Activated CD4-positive, alpha-beta T cell treated with anti-CD3 and anti-CD28 coated beads, Interleukin-2, amount 50 U/mL, for 4 hours (primary cell): ENCODE measurements around the gene SCNN1B.
"Not testable (repeated sequence)": the region's sequence is repeated elsewhere in the genome, so short reads cannot be mapped to it uniquely, and the experiment has no call there.

Source experiments
- DNase-seq, 2 experiments: peaks; one replicate each; pipeline ENCODE4 v3.0.0-alpha.2; 2020

The SCNN1B gene

DNA sequence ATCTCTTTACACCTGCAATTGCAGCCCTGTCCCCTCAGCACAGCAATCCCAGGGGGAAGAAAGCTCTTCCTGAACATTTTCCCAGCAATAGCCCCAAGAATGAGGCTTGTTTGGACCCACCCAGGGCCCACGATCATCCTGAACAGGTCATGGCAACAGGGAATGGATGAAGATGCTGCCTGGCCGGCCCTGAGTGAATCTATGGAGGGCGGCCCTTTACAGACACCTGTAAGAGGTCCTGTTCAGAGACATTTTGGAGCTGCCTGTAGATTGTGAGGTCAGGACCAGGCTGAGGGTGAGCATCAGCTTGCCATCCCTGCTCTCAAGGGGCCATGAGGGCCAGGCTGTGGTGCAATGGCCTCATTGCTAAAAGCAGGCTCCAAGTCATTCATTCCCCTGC, 81.8 kb downstream of the SCNN1B start:
- no peak for DNase-seq

DNA sequence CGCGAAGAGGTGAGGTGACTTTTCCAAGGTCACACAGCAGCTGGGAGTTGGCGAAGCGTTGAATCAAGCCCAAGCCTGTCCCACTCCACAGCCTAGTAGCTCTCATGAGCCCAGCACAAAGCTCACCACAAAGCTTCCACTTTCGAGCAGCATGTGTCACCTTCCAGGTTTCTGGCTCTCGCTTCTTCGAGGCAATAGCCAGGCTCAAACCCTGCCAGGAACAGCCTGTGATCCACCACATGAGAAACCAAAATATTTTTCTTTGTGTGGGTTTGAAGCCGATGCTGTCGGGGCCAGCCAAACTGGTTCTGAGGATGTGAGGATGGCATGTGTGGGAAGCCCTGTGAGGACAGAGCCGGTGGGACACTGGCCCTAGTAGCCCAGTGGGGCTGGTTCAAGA, 82.8 kb downstream of the SCNN1B start:
- DNase-seq, result no peak

DNA sequence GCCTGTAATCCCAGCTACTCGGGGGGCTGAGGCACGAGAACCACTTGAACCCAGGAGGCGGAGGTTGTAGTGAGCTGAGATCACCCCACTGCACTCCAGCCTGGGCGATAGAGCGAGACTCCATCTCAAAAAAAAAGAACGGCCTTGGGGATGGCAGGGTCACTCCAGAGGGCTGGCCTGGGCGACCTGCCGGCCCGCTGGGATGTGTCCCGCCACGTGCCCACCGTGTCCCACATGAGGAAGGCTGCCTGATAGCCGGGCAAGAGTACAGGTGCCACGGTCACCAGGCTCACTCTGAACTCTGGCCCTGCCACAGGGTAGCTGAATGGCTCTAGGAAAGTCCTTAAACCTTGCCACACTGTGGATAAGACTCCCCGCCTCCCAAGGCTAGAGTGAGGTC, 83.3 kb downstream of the SCNN1B start:
- no peak for DNase-seq

DNA sequence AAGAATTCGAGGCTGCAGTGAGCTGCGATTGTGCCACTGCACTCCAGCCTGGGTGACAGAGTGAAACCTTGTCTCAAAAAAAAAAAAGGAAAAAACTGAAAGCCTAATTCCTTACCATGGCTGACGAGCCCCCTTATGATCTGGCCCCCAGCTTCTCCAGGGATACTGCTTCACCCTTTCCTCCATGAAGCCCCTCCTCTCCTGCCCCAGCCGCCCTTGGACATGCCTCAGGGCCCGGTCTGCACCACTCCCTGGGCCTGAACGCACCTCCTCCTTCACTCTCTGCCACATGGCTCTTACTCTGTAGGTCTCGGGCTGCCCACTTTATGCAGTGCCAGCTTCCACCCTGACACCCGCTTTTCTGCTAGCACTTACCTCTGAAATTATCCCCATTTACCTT, 85.6 kb downstream of the SCNN1B start:
- no peak for DNase-seq

DNA sequence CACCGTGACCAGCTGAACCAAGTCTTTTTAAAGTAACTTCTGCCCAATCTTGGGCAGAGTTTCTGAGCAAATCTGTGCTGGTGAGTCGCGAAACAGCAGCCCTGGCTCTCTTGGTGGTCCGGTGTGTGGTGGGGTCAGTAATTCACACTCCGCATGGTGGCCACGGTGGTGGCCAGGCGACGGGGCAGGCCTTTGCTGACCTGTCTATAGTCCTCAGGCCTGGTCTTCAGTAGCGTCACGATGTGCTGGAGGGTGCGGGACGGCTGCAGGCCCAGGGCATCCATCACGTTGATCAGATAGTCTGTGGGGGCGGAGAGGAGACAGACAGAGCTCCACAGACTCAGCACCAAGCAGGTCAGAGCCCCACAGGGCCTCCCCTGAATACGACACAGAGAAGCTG, 86.7 kb downstream of the SCNN1B start:
- no peak for DNase-seq

DNA sequence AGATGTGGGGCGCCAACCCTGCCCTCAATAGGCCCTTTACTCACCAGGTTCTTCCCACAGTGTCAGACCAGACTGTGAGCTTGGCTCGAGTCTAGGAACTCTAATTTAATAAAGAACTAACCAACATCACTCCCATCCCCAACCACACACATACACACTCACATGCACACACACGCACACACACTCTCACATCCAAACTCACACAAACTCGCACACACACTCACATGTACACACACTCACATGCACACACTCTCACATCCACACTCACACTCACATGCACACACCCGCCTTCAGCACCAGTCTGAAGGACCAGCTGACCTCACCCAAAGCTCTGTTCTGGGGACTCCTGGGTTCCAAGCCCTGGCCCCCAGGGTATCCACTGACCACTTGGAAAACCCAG, 87.1 kb downstream of the SCNN1B start:
- no peak for DNase-seq

DNA sequence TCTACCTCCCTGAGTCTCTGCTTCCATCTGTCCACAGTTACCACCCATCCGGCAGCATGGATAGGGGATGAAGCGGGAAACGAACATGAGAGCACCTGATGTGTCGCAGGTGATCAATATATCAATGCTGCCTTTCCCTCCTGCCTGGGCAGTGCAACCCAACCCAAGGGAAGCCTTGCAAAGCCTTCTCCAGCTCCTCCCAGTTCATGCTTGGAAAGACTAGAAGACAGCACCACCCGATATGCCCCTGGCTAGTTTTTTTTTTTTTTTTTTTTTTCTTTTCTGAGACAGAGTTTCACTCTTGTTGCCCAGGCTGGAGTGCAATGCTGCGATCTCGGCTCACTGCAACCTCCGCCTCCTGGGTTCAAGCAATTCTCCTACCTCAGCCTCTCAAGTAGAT, 87.8 kb downstream of the SCNN1B start:
- DNase-seq, result not testable (repeated sequence)

DNA sequence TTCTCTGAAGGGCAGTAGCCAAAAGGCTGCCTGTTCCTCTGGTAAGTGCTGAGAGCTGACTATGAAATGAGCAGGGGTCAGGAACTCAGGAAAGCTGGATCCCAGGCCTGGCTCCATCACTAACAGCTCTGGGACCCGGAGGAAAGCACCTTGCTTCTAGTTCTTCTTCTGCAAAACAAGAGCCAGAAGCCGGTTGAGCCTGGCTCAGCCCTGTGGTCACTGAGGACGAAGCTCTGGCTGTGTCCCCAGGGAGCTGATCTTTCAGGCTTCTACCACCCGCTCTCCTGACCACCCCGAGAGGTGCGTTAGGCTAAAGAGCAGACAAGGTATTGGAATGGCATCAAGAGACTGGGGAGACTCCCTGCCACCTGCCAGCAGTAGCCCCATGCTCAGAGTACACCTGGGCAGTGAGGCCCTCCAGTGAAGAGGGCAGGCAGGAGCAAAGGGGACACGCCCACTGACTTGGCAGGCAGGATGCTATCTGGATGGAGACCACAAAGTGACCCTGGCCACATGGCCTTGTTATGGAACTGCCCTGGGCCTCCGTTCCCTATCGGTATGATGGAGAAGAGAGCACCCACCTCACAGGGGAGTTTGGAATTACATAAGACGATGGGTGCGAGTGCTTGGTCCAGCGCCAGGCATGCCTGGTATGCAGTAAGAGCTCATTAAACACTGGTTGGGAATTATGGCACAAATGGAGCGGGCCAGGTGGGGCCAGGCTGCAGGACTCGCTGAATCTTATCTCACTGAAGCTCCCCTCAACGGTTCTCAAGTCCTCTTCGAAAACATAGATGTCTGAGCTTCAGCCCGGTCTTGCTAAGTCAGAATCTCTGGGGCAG, 89.5 kb downstream of the SCNN1B start:
- DNase-seq, result no peak

DNA sequence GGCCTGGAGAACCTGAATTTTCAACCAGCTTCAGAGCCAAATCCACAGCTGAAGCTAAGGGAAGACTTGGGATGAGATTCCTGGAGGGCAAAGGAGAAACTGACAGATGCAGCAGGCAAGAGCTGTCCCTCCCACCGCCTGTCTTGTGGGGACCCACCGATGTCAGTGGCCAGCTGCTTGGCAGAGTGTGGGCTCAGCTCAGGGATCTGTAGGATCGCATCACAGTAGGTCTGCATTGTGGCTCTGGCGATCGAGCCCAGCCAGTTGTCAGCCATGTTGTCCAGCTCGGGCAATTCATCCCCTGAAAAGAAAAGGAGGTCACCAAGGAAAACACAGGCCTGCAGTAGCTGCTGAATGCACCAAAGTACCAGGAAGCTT, 90.1 kb downstream of the SCNN1B start:
- DNase-seq, result no peak

DNA sequence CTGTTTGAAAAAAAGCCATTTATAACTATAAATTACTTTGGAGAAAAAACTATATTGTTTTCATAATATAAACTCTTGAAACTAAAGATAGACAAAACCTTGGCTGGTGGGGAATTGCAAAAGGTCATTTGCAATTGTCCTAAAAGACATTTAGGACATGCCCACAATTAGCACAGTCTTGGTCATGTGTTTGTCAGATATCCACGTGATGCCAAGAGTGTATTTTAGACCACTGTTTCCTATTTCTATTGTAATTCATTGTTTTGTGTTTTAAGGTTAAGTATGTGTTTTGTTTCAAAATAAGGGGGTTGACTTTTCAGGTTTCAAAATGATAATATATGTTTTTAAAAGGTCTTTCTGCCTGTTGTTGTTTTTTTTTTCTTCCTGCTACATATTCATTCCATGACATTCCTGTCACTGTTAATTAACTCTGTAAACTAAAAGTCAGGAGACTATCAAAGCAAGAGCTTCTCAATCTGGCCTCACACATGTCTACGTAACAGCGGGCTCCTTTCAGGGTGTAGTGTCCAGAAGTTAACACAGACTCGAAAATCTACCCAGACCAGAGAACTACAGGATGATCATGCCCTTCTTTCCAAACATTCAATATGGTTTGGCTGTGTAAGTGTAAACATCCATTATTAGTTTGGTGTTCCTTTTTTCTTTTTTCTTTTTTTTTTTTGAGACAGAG, 92.2 kb downstream of the SCNN1B start:
- no peak for DNase-seq

DNA sequence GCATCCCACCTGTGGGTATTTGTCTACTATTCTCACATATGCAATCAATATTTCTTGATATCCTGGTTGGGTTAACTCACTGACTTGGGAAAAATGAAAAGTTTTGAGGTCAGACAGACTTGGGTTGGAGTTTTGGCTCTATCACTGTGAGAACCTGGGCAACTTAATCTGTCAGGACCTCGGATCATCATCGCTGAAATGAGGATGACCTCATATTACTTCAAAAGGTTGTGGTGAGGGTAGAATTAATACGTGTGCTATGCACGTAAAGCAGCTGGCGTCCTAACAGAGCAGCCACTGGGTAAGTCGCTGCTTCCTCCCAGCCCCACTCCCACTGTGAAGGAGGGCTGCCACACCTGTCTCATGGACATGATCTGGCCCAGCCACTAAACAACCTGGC, 93.6 kb downstream of the SCNN1B start:
- DNase-seq, result no peak

DNA sequence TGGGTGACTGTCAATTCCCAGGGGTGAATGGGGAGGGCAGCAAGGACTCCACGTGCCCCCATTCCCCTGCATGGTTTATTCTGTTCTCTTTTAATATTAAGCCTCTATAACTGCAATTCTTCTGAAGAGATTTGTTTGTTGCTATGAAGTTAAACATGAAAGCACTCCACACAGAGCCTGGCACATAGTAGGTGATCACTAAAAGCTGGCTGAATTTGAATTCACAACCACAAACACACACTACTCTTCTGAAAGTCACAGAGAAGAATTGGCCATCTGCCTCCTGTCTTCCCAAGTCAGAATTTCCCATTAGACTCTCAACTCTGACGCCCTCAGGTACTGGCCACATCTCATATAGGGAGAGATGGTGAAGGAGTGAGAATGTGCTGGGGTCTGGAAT, 95.4 kb downstream of the SCNN1B start:
- DNase-seq, result no peak

DNA sequence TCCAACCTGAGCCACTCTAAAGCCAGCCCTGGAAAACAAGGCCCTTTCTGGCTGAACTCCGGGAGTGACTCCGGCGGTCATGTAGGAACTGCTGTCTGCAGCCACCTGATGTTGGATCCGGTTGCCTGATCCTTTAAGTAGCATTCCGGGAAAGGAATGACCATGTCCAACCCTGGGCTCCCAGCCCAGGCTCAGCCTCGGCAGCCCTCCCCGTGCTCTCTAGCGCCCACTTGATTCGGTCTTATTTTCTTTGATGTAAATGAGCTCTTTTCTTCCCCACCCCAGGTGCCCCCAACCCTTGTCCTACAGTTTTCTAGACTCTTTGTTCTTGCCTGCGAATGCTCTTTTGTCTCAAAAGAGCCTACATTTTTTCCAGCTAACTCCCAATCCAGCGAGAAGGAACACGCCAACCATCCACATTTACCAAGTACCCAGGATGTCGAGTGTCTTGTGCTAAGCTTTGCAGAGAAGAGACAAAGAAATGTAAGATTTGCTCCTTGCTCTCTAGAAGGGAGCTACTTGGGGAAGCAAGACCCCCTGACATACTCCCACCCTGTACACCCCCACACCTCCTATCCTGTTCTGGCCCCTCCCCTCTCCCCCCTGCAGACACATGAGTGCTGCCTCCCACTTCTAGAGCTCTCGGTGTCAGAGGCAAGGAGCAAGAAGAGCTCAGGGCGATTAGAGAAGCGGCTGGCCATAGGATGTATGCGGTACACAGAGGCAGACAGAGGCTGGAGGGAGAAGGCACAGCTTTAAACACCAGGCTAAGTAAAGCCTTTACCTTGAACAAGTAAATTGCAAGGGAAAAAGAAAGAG, 97.1 kb downstream of the SCNN1B start:
- DNase-seq, result no peak

DNA sequence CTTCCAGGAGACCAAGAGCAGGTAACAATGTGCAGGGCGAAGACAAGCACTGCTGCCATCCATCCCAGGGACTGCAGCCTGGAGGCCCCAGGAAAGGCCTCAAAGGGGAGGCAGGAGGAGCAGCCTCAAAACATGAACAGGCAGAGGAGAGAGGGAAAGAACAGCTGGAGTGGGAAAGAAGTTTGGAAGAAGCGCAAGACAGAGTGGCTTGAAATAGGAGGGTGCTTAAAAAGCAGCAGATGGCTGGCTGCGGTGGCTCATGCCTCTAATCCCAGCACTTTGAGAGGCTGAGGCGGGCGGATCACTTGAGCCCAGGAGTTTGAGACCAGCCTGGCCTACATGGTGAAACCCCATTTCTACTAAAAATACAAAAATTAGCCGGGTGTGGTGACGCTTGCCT, 98.3 kb downstream of the SCNN1B start:
- DNase-seq, result not testable (repeated sequence)

DNA sequence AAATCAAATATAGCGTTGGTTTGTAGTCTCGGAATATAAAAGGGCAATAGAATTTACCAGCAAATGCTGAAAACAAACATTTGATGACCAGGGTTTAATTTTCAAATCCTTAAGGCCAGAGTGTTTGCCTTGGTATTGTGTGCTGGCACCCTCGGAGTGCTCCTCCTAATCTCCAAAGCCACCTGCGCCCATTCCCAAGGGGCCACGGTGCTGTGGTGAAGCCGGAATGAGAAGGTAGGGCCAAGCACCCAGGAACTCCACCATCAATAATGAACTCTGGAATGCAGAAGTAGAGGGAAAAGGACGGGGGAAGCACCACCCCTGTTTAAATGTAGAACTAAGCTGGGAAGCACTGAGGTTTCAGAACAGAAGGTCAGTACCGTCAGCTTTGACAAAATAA, 99.0 kb downstream of the SCNN1B start:
- no peak for DNase-seq

DNA sequence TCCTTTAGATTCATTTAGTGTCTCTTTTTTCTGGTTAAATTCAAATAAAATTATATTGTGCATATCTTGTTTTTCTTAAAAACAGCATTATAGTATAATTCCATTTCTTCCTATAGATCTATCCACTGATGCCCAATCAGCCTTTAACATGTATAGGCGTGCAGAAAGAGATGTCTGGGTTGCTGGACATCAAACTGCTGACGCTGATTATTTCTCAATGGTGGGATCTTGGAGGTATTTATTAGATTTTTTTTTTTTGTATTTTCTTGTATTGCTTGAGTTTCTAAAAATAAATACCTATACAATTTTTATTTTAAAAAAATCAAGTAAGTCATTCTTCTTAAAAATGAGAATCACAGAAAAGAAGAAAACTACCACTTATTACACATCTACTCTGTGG, 100.0 kb downstream of the SCNN1B start:
- no peak for DNase-seq

DNA sequence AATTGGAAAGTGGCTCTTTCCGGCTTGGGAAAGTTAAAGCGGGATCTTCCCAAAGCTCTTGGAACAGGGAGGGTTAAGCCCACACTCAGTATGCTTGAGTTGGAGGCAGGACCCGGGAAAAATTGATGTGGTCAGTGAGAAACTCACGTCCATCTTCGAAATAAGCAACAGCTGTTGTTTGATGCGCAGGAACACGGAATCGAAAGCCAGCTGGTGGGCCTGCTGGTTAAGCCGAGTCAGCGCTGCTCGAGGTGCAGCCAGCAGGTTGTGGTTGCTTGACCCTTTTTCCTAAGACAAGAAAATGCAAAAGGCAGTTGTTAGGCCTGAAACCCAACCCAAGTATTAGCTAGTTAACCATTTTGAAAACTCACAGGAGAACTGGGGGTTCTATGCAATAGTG, 101.4 kb downstream of the SCNN1B start:
- DNase-seq, result no peak

DNA sequence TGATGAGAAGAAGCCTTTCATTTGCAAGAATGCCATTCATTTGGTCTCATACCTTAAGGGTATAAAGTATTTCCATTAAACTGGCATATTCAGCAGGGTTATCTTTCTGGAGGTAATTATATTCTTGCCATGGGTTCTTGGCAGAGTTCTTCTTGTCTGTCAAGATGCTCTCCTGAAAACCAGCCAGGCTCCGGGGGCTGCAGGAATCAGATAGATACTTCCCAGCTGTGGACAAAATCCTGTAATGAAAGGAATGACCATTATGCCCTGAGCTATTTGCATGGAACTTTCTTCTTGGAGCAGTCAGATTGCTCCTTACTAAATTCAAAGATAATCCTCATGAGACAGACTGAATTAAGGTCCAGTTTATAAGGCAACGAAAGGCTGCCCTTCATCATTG, 103.9 kb downstream of the SCNN1B start:
- DNase-seq, result no peak

DNA sequence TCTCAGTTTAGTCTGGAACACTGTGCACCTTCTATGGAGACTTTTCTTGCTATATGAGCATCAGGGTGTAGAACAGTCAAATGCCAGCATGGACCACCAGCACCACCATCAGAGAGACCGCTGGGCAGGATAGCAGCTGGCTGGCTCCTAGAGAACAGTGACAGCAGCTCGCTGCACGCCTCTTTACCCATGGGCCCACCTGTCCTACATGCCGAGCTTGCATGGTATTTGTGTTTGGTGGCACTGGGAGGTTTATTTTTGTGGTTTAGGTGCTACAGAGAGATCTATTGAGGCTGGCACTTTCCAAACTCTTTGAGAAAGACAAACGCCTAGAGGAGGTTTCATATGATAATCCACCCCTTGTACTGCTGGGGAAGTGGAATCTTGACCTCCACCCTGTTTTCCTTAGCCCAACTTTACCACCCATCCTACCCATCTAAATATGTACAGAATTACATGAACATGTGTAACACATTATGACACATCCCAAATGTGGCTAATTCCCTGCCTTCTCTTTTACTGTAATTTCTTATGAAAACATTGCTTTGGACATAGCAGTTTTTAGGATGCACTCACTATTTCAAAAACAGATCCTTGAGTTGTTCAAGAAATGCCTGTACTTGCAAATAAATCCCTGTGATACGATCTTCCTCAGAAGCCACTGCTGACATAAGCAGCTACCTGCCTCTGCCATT, 104.6 kb downstream of the SCNN1B start:
- no peak for DNase-seq

DNA sequence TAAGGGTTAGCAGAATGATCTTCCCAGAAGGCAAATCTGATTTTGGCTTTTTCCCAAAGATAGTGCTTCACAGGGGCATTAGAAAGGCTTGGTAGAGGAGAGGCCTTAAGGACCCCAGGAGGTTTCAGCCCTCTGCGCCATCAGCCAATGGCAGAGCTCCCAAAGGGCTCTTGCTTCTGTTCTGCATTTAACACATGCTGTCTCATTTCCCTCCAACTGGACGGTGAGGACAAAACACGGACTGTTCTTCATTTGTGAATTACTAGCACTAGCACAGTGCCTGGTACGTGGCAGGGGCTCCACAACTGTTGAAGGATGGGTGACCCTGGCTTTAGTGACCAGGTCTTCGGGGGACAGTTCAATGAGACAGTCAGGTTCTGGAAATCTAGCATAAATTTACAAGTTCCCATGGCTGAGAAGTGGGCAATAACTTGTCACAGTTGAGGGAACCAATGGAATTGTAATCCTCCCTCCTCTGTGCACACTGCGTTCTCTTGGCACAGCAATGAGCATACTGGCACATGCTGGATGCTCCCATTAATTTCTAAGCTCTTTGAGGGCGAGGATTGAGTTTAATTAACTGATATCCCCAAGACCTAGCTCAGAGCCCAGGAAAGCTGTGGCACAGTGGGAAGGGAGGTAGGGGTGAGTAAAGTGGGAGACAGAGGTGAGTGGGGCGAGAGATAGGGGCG, 105.5 kb downstream of the SCNN1B start:
- DNase-seq, result no peak

DNA sequence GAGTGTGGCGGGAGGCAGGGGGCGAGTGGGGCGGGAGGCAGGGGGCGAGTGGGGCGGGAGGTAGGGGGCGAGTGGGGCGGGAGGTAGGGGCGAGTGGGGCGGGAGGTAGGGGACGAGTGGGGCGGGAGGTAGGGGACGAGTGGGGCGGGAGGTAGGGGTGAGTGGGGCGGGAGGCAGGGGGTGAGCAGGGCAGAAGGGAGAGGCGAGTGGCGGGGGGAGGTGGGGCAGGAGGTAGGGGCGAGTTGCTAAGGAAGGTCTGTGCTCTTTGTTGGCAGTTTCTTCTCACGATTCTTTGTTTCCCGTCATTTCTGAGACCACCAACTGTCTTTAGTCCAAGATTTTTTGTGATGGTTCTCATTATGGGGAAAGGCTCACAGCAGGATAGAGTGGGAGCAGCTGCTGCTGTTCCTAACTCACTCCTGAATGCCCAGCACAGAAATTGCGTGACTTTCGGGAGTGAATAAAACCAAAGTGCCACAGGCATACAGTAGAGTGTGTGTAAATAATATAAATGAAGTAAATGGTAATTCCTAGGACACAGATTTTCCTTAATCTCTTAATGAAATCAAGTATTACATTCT, 106.2 kb downstream of the SCNN1B start:
- no peak for DNase-seq

DNA sequence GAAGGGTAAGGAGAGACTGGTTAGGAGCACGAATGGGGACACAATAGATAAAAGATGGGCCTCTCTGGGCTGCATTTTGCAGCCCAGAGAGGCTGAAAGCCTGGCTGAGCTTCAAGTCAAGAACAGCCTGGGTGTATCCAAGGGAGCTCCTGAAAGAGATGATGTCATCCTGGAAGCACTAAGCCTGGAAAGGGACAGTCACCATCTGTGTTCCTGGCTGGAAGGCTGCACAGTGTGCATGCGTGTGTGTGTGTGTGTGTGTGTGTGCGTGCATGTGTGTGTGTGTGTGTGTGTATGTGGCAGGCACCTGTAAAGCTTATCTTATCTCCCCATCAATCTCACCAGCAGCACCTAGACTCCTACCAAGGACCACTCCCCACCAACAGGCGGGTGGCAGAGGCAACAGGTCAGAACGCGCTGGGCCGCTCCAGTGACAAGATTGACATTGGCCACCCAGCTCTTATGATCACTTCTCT, 106.8 kb downstream of the SCNN1B start:
- DNase-seq, result no peak
